ENCODE data around the gene FOSB.

Gene FOSB

GRCh38 chr19:45469132-45469944 is 1.5 kb downstream of the FOSB start:
- DNase-seq: peak; percentile 98

- DNase-seq: no peak
These were observed 2.4 kb downstream of the FOSB start for GRCh38 chr19:45469945-45470761.

- no peak for DNase-seq
These were observed 2.9 kb downstream of the FOSB start for GRCh38 chr19:45470762-45471081.

- DNase-seq: no peak
These were observed 3.5 kb downstream of the FOSB start for GRCh38 chr19:45471111-45471930.

- no peak for DNase-seq
These were observed 4.3 kb downstream of the FOSB start for GRCh38 chr19:45471931-45472562.

- no peak for DNase-seq
These were observed 5.0 kb downstream of the FOSB start for GRCh38 chr19:45472563-45473366.

GRCh38 chr19:45473367-45473681 is 5.5 kb downstream of the FOSB start:
- DNase-seq: no peak

- no peak for DNase-seq
These were observed 6.1 kb downstream of the FOSB start for GRCh38 chr19:45473682-45474605.

- DNase-seq: no peak
These were observed 7.1 kb downstream of the FOSB start for GRCh38 chr19:45474606-45475521.

- DNase-seq: no peak
These were observed 7.9 kb downstream of the FOSB start for GRCh38 chr19:45475537-45476291.

- DNase-seq: no peak
These were observed 8.5 kb downstream of the FOSB start for GRCh38 chr19:45476304-45476703.

- DNase-seq: no peak
These were observed 9.4 kb downstream of the FOSB start for GRCh38 chr19:45477186-45477585.

GRCh38 chr19:45477713-45478453 is 10.1 kb downstream of the FOSB start:
- no peak for DNase-seq

- peak; percentile 98 for DNase-seq
These were observed 10.8 kb downstream of the FOSB start for GRCh38 chr19:45478454-45479238.

- no peak for DNase-seq
These were observed 15.2 kb downstream of the FOSB start for GRCh38 chr19:45483033-45483432.

- DNase-seq: no peak
These were observed 16.6 kb downstream of the FOSB start for GRCh38 chr19:45484273-45484945.

Measured in OCI-M1 (cell line).